Femur (tissue), 1 donor: ENCODE measurements around the gene RYR1.
"Not testable (repeated sequence)": the region's sequence is repeated elsewhere in the genome, so short reads cannot be mapped to it uniquely, and the experiment has no call there.

Experiments
- DNase-seq: peaks from one replicate; pipeline ENCODE4 v3.0.0-alpha.2; 2017

Gene RYR1

GRCh38 chr19:38496116-38496515, 62.6 kb downstream of the RYR1 start:
- no peak for DNase-seq

- no peak for DNase-seq
These were observed 63.4 kb downstream of the RYR1 start for GRCh38 chr19:38496603-38497487.

- no peak for DNase-seq
These were observed 64.4 kb downstream of the RYR1 start for GRCh38 chr19:38497907-38498306.

GRCh38 chr19:38499532-38499931, 66.0 kb downstream of the RYR1 start:
- no peak for DNase-seq

GRCh38 chr19:38500450-38500849, 67.0 kb downstream of the RYR1 start:
- no peak for DNase-seq

GRCh38 chr19:38502410-38503076, 69.1 kb downstream of the RYR1 start:
- DNase-seq: no peak

- no peak for DNase-seq
These were observed 69.6 kb downstream of the RYR1 start for GRCh38 chr19:38503077-38503410.

- DNase-seq: no peak
These were observed 72.5 kb downstream of the RYR1 start for GRCh38 chr19:38505958-38506357.

- no peak for DNase-seq
These were observed 72.9 kb downstream of the RYR1 start for GRCh38 chr19:38506375-38506722.

- DNase-seq: peak; percentile 84
These were observed 73.4 kb downstream of the RYR1 start for GRCh38 chr19:38506723-38507550.

GRCh38 chr19:38507551-38508127, 74.1 kb downstream of the RYR1 start:
- no peak for DNase-seq

GRCh38 chr19:38508507-38508906, 75.0 kb downstream of the RYR1 start:
- DNase-seq: no peak

- DNase-seq: no peak
These were observed 75.5 kb downstream of the RYR1 start for GRCh38 chr19:38509027-38509426.

- DNase-seq: no peak
These were observed 77.7 kb downstream of the RYR1 start for GRCh38 chr19:38511074-38511708.

- DNase-seq: no peak
These were observed 78.8 kb downstream of the RYR1 start for GRCh38 chr19:38512277-38512676.

GRCh38 chr19:38513156-38513555, 79.7 kb downstream of the RYR1 start:
- not testable (repeated sequence) for DNase-seq

- DNase-seq: no peak
These were observed 80.3 kb downstream of the RYR1 start for GRCh38 chr19:38513762-38514167.

- peak; percentile 73 for DNase-seq
These were observed 81.5 kb downstream of the RYR1 start for GRCh38 chr19:38514812-38515633.

- no peak for DNase-seq
These were observed 82.4 kb downstream of the RYR1 start for GRCh38 chr19:38515896-38516295.

- DNase-seq: no peak
These were observed 83.3 kb downstream of the RYR1 start for GRCh38 chr19:38516802-38517201.

GRCh38 chr19:38517321-38517720, 83.8 kb downstream of the RYR1 start:
- DNase-seq: no peak

- DNase-seq: not testable (repeated sequence)
These were observed 84.5 kb downstream of the RYR1 start for GRCh38 chr19:38517980-38518379.
